Measurements from ENCODE around the gene COBL. TPM values are rescaled to one million over a fixed set of nuclear protein-coding genes. Genes with fewer than 3 reads are reported as not detected.

The COBL gene
- total and polyA plus RNA-seq, 10 of the 15 experiments (the other 5 are each of a cell fraction or from before 2014, with no cell fraction given) = 0.21 TPM; not detected in 9

DNA sequence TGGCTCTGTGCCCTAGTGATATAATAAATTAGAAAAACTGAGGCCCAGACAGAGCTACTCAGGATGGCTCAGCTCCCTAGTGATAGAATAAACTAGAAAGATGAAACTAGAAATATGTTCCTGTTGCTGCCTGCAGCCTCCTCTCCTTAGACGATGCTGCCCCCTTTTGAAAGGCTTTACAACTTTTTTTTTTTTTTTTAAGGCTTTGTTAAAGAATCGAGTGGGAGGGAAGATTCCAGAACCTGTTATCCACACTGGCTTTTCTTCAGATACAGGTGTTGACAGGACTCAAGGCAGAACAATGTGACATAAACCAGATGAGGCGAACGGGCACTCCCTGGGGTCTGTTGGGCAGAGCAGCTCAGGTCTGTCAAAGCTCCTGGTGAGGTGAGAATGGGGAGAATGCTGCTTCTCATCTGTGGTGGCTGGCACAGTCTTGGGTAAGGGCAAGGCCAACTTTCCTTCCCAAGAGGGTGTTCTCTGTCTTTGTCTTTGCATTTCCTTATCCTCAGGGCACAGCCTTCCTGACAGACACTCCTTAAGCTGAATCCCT is 175.1 kb downstream of the COBL start:
- Histone ChIP-seq H3K27ac (ENCODE audit: control insufficient read depth, insufficient read depth) (no peak overlapping the region), H3K9me3 (replicated peaks; ENCODE audit: control insufficient read depth, insufficient read depth, low read length) (no peaks in the 10 kb centered on the region), H3K36me3 (ENCODE audit: control insufficient read depth in 2 of 2, insufficient read depth in 2 of 2, low read length in 1 of 2) (no peaks in the 10 kb centered on the region), H3K27me3 (replicated peaks in 1 of 2; ENCODE audit: control insufficient read depth in 2 of 2, insufficient read depth in 2 of 2, low read length in 1 of 2) (no peaks in the 10 kb centered on the region), H2AFZ (ENCODE audit: control insufficient read depth, low read depth, low read length) (no peak overlapping the region), H3K4me1 (ENCODE audit: control insufficient read depth, insufficient read depth, low read length) (no peaks in the 10 kb centered on the region), H3K4me2 (ENCODE audit: control insufficient read depth, insufficient read depth) (no peak overlapping the region), H4K20me1 (ENCODE audit: control insufficient read depth, insufficient read depth) (no peaks in the 10 kb centered on the region), H3K4me3 (no peak overlapping the region), H3K9ac (ENCODE audit: control insufficient read depth, insufficient read depth, low read length) (no peak overlapping the region), H3K79me2 (ENCODE audit: control insufficient read depth, insufficient read depth, low read length) (no peaks in the 10 kb centered on the region)
- ChIA-PET SMC1A (ENCODE audit: uncharacterized antibody, unreplicated experiment) (interaction anchor here (0.6 to 1.3 kb wide), 3 partner anchors 15 to 1375 kb away, joined by 3 read pairs; no protein-coding TSS in a partner anchor), RAD21 (ENCODE audit: unreplicated experiment) (interaction anchor here (0.9 to 2.1 kb wide), 3 partner anchors 11 to 509 kb away, joined by 3 to 5 read pairs (median 3); no protein-coding TSS in a partner anchor), CTCF (interaction anchor here (0.6 to 2.3 kb wide), 7 partner anchors 19 to 1049 kb away, joined by 3 to 16 read pairs (median 3); no protein-coding TSS in a partner anchor), POLR2A (no interaction called here)
- ATAC-seq (no peak), DNase-seq (ENCODE audit: low read depth, low spot score) (no peak), FAIRE-seq (no peak)
- in situ Hi-C loops (cut with MboI) (no loop called here), intact Hi-C loops (cut with micrococcal nuclease; ENCODE audit: unreplicated experiment) (loop anchor here (5.0 kb wide), 1 partner anchor 69 kb away; no protein-coding TSS in a partner anchor)
- 0% methylated on average over 4 of the region's 4 CpGs for WGBS (ENCODE audit: insufficient coverage, insufficient replicate concordance, low lambda C conversion rate, missing lambda C conversion rate)
- TF ChIP-seq SMC3 (IDR thresholded peaks at IDR 0.05; ENCODE audit: borderline replicate concordance, low read length) (peak; percentile 9; the same call in 1 of the 2 replicates), ZZZ3 (IDR thresholded peaks at IDR 0.05; ENCODE audit: control insufficient read depth, insufficient read length, low read depth) (no peak), TARDBP (IDR thresholded peaks at IDR 0.05; ENCODE audit: borderline replicate concordance) (no peak), BMI1 (IDR thresholded peaks at IDR 0.05; ENCODE audit: borderline replicate concordance) (no peak), CTCF (IDR thresholded peaks at IDR 0.05 in 2 of 3, conservative IDR thresholded peaks at IDR 0.05 in 1 of 3; ENCODE audit: control insufficient read depth in 2 of 3, extremely low read depth in 1 of 3, insufficient read depth in 1 of 3, low read depth in 3 of 3, low read length in 3 of 3) (peak in 2 of 3 experiments; percentile 25 to 30; a peak in 3 of 6 replicates), ZNF384 (IDR thresholded peaks at IDR 0.05; ENCODE audit: borderline replicate concordance, low read depth, low read length) (peak; percentile 57; the same call in 1 of the 2 replicates), TCF12 (IDR thresholded peaks at IDR 0.05; ENCODE audit: low read depth, low read length) (no peak), ASH2L (IDR thresholded peaks at IDR 0.05; ENCODE audit: borderline replicate concordance, low read depth) (no peak), NBN (IDR thresholded peaks at IDR 0.05) (no peak), SREBF1 (IDR thresholded peaks at IDR 0.05; ENCODE audit: low read length) (no peak), LARP7 (IDR thresholded peaks at IDR 0.05) (no peak), RAD21 (IDR thresholded peaks at IDR 0.05; ENCODE audit: insufficient read depth, low read depth, low read length) (peak; percentile 55), POU2F2 (IDR thresholded peaks at IDR 0.05; ENCODE audit: borderline replicate concordance, low read depth, low read length) (no peak)
- TF ChIP-seq, protein P1, sequence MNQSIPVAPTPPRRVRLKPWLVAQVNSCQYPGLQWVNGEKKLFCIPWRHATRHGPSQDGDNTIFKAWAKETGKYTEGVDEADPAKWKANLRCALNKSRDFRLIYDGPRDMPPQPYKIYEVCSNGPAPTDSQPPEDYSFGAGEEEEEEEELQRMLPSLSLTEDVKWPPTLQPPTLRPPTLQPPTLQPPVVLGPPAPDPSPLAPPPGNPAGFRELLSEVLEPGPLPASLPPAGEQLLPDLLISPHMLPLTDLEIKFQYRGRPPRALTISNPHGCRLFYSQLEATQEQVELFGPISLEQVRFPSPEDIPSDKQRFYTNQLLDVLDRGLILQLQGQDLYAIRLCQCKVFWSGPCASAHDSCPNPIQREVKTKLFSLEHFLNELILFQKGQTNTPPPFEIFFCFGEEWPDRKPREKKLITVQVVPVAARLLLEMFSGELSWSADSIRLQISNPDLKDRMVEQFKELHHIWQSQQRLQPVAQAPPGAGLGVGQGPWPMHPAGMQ (IDR thresholded peaks at IDR 0.05; ENCODE audit: borderline replicate concordance) = no peak
- TF ChIP-seq, protein P2, sequence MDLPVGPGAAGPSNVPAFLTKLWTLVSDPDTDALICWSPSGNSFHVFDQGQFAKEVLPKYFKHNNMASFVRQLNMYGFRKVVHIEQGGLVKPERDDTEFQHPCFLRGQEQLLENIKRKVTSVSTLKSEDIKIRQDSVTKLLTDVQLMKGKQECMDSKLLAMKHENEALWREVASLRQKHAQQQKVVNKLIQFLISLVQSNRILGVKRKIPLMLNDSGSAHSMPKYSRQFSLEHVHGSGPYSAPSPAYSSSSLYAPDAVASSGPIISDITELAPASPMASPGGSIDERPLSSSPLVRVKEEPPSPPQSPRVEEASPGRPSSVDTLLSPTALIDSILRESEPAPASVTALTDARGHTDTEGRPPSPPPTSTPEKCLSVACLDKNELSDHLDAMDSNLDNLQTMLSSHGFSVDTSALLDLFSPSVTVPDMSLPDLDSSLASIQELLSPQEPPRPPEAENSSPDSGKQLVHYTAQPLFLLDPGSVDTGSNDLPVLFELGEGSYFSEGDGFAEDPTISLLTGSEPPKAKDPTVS (IDR thresholded peaks at IDR 0.05; ENCODE audit: low read depth, low read length) = no peak
- BruUV-seq (replicated peaks) = no TSS peak

All from GM12878 (cell line).